GM06990 (cell line): ENCODE measurements around the gene SLC51B.

Experiments used
- DNase-seq: peaks from one replicate; pipeline ENCODE4 v3.0.0-alpha.2; 2011; ENCODE audit not compliant: insufficient read length; ENCODE audit errors: extremely low read depth
- H3K27me3 ChIP-seq: replicated peaks from 2 replicates; pipeline ENCODE4 v1.6.0; 2011; ENCODE audit warnings: low read length; ENCODE audit not compliant: control insufficient read depth, insufficient read depth
- H3K36me3 ChIP-seq: 2 replicates; pipeline ENCODE4 v1.5.1; 2011; ENCODE audit warnings: low read length; ENCODE audit not compliant: control insufficient read depth, insufficient read depth
- H3K4me3 ChIP-seq: replicated peaks from 2 replicates; pipeline ENCODE4 v1.5.1; 2011; ENCODE audit warnings: low read depth, mild to moderate bottlenecking, control low read depth, low read length
- CTCF ChIP-seq: IDR thresholded peaks from 2 replicates; pipeline ENCODE4 v1.5.1; 2011; ENCODE audit warnings: low read length, control low read depth, mild to moderate bottlenecking, inconsistent platforms; ENCODE audit not compliant: insufficient read depth, poor library complexity, severe bottlenecking

The SLC51B gene

GRCh38 chr15:65044724-65045481 is at the start of gene SLC51B:
SLC51B (plus strand) TSS chr15:65045387; CDS start chr15:65050005, 4,618 bp downstream.
- Histone ChIP-seq H3K27me3 (no peaks in the 10 kb centered on the region), H3K36me3 (no peaks in the 10 kb centered on the region), H3K4me3 (no peak within 1 kb of the TSS)
- no peak for DNase-seq
- no peak for TF ChIP-seq CTCF

GRCh38 chr15:64997066-64997465 is 48.1 kb upstream of the SLC51B start:
- Histone ChIP-seq H3K4me3 (no peak overlapping the region), H3K36me3 (no peaks in the 10 kb centered on the region), H3K27me3 (no peaks in the 10 kb centered on the region)
- no peak for TF ChIP-seq CTCF
- no peak for DNase-seq

- Histone ChIP-seq H3K4me3 (no peak overlapping the region), H3K27me3 (no peaks in the 10 kb centered on the region), H3K36me3 (no peaks in the 10 kb centered on the region)
- DNase-seq, result no peak
- TF ChIP-seq CTCF, result no peak
Observed at GRCh38 chr15:64997745-64998375, 47.3 kb upstream of the SLC51B start.

GRCh38 chr15:65004993-65005392 is 40.2 kb upstream of the SLC51B start:
- Histone ChIP-seq H3K36me3 (no peaks in the 10 kb centered on the region; the same call in 1 of the 2 replicates), H3K27me3 (no peaks in the 10 kb centered on the region), H3K4me3 (no peak overlapping the region)
- DNase-seq, result no peak
- no peak for TF ChIP-seq CTCF

- no peak for DNase-seq
- Histone ChIP-seq H3K27me3 (no peaks in the 10 kb centered on the region), H3K36me3 (no peaks in the 10 kb centered on the region; the same call in 1 of the 2 replicates), H3K4me3 (no peak overlapping the region)
- TF ChIP-seq CTCF, result no peak
Observed at GRCh38 chr15:65006876-65007275, 38.3 kb upstream of the SLC51B start.
